Measurements from ENCODE around the gene ZNF747.

The ZNF747 gene

DNA sequence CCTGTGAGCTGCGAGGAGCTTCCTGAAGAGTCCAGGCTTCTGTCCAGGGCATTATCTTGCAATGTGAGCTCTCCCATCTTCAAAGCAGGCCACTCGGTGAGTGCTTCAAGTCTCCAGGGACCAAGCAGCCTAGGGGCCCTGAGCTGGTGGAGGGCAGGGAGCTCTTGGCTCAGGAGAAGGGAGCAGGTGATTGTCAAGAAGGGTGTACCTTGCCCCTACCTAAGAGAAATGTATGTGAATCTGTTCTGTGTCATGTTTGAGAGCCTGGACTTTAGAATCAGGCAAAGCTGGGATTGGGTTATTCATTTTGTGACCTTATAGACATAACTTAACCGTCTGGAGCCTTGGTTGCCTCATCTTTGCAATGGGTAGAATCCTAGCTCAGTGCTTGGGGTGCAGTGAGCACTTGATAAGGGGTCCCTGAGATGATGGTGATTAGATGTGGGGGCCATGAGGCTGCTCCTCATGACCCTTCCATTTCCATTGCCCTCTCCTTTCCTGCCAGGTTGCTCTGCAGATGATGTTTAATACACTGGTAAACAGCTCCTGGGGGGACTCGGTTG is 24.2 kb downstream of the ZNF747 start:
- no peak for DNase-seq

DNA sequence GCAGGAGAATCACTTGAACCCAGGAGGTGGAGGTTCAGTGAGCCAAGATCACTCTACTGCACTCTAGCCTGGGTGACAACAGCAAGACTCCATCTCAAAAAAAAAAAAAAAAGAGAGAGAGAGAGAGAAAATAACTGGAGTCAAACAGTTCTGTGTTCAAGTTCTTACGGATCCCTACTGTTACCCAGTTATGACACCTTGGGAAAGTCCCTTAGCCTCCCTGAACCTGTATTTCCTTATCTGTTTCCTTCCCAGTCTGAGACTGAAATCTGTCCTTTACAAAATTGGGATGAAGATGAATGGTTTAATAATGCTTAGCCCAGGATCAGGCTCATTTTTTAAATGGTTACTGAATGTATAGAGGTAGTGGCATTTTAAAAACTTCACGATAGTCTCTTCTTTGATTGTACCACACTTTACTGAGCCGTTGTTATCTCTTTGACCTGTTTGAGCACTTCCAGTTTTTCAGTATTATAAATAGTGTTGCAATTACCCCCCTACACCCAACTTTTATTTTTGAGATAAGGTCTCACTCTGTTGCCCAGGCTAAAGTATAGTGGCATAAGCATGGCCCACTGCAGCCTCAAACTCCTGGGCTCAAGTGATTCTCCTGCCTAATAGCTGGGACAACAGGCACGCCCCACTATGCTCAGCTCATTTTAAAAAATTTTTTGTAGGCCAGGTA is 25.4 kb downstream of the ZNF747 start:
- DNase-seq = no peak

DNA sequence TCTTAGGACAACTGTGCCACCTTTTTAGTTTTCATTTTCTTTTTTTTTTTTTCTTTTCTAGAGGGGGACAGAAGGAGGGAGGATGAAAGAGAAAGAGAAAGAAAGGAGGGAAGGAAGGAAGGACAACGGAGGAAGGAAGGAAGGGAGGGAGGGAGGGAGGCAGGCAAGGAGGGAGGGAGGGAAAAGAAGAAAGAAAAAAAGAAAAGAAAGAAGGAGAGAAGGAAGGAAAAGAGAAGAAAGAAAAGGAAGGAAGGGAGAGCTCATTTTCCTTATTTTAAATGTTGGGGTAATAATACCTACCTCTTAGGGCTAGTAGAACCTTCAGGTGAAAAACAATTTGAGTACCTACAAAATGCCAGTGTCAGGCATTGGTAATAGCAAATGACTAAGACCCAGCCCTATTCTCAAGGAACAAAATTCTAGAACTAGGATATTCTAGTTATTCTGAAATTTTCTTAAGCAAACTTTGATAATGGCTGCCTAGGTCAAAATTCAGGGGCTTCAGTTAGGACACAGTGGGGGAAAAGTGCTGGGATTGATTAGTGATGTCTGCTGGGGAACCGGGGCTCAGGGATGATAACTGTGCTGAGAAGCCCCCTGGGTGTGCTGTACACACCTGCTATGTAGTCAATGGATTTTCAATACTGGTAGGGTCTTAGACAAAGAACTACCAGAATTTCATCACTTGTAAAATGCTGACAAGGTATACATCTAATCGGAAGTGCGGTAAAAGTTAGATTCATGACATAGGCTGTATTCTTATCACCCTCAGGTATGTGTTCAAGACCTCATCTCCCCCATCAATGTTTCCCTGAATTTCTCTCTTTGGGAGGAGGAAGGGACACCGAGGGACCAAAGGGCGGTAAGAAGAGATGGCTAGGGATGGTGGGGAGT is 31.0 kb downstream of the ZNF747 start:
- DNase-seq = no peak

DNA sequence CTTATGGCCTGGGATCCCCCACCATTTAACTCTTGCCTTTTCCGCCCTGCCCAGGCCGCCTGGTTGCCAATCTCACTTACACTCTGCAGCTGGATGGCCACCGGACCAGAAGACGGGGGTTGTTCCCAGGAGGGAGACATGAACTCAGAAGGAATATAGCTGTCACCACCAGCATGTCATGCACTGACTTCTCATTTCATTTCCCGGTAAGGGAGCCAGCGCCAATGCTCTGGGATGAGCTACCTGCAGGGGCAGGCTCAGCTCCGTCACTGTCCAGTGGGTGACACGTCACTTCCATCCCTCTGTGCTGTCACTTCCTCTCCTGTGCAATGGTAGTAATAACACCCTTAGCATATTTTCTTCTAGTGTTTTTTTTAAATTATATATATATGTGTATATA is 35.4 kb downstream of the ZNF747 start:
- DNase-seq = no peak

DNA sequence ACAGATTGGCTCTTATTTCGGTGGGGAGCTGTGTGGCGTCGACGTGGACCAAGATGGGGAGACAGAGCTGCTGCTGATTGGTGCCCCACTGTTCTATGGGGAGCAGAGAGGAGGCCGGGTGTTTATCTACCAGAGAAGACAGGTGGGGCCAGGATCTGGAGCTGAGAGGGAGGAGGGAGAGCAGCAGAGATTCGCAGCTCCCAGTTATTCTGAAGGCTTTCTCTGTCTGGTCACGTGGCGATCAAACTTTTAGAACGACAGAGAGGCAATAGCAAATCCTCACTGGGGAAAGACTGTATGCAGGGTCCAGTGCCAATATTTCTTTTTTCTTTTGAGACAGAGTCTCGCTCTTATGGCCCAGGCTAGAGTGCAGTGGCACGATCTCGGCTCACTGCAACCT is 39.9 kb downstream of the ZNF747 start:
- DNase-seq = no peak

DNA sequence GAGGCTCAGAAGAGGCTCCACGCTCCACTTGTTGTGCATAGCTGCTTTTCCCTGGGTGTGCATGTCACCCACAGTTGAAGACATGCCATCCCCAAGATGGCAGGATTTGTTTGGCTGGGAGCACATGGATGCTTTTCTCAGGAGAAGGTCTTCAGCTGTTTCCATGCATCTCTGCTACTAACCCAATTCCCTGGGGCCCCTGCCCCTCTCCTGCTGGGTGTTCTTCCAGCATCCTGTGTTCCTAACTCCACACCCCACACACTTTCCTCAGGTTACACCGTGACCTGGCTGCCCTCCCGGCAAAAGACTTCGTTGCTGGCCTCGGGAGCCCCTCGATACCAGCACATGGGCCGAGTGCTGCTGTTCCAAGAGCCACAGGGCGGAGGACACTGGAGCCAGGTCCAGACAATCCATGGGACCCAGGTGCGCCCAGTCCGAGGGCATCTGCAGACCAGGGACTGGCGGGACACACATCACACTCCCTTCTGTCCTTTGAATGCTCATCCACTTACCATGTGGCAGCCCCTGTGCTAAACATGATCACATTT is 40.6 kb downstream of the ZNF747 start:
- DNase-seq = no peak

DNA sequence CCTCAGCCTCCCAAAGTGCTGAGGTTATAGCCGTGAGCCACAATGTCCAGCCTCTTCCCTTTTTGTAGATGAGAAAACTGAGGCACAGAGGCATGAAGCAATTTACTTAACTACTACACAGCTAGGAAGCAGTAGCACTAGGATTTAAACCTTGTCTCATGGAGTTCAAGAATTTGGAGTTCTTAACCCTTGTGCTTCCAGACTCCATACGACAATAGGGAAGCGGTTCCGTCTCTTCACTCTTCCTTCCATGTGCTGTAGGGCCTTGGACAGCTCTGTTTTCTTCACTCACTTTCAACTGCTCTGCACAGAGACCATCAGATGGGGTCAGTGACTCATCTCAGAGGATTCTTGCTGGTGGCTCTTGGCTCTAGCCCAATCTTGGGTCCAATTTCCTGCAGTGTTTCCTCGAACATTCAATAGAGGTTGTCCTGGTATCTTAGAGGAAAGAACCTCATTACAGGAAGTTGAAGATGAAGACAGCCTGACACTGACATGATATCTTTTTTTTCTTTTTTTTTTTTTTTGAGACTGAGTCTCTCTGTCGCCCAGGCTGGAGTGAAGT is 42.8 kb downstream of the ZNF747 start:
- no peak for DNase-seq

DNA sequence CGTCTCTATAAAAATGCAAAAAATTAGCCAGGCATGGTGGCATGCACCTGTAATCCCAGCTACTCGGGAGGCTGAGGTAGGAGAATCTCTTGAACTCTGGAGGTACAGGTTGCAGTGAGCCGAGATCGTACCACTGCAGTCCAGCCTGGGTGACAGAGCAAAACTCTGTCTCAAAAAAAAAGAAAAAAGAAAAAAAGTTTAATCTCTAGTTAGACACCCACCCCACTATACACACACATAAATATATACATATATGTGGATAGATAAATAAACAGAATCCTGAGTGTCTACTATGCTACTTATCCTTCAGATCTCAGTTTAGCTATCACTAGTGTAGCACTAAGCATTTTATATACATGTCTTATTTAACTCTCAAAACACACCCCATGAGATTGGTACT is 43.4 kb downstream of the ZNF747 start:
- no peak for DNase-seq

DNA sequence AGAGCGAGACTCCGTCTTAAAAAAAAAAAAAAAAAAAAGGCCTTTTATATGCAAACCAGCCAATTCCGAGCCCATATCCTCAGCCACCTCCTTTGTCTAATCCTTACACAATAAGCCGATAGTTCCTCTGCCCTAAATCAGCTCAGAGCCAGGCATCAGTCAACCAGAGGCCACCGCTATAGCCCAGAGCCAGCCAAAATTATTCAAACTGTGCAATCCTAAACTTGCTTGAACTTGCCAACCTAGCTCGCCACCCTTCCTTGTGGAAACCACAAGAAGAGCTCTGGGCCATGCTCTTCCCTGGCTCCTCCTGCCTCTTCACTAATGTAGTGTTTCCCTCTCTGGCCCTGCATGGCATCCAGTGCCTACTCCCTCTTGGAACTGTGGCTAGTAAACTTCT is 44.4 kb downstream of the ZNF747 start:
- no peak for DNase-seq

DNA sequence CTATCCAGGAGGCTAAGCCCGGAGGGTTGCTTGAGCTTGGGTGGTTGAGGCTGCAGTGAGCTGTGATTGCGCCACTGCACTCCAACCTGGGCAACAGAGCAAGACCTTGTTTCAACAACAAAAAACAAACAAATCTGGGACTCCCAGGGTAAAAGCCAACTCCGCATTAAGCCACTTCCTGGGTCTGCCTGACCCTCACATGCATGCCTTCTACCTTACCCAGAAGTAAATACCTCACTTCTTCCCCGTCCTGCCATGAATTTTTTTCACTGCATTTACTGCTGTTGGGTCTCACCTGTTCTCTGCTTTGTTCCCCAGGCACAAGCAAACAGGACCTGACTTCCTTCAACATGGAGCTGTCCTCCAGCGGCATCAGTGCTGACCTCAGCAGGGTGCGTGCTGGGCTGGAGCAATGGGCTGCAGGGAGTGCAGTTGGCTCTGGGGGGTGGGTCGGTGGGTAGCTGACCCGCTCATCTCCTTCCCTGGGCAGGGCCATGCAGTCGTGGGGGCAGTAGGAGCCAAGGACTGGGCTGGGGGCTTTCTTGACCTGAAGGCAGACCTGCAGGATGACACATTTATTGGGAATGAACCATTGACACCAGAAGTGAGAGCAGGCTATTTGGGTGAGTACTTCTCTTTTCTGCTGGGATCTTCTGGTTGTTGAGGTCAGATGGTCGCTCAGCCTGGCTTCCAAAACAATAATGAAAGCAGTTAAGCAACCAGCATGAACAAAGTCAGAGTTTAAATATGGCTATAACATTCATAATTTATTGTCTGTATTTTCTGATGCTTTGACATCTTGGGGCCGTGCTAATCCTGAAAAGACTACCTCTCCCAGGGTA is 45.7 kb downstream of the ZNF747 start:
- peak; percentile 53 for DNase-seq

DNA sequence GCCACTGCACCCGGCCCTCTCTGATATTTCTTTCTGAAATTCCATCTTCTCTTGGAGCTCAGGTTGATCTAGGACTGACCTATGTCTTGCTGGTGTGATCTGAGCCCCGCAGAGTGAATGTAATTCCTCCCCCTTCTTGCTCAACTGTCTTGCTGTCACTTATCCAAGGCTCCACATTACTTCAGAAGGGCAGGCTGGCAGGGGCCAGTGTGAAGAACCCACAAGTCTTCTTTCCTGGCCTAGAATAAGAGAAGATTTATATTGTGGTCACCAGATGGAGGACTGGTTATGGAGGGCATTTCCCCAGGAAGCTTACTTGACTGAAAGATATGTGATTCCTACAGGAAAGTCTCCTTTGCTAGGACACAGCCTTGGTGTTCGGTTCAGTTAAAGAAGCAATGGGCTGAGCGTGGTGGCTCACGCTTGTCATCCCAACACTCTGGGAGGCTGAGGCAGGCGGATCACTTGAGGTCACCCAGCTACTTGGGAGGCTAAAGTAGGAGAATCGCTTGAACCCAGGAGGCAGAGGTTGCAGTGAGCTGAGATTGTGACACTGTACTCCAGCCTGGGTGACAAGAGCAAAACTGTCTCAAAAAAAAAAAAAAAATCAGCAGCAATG is 48.7 kb downstream of the ZNF747 start:
- no peak for DNase-seq

DNA sequence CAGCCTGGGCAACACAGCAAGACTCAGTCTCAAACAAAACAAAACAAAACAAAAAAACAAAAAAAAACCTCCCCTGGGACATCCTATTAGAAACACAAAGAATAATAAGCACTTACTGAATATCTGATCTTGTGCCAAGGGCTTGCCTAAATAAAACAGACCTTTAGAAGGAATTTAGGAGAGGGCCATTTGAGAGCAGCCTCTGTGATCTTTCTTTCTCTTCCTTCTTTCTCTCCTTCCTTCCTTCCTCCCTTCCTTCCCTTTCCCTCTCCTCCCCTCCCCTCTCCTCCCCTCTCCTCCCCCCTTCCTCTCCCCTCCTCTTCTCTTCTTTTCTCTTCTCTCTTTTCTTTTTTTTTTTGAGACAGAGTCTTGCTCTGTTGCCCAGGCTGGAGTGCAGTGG is 49.8 kb downstream of the ZNF747 start:
- no peak for DNase-seq

DNA sequence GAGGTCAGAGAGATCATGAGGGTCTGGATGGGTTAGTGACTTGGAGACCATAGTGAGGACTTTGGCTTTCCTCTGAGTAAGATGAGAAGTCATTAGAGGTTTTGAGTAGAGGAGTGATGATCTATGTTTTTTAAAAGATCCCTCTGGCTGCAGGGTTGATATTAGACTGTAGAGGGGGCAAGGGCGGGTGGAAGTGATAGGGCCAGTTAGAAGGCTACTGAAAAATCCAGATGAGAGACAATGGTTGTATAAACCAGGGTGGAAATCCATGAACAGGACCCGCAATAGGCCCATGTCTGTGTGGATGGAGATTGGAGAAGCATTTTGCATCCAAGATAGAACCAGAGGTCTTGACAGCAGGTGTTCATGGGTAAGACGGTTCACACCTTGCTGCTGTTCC is 52.3 kb downstream of the ZNF747 start:
- no peak for DNase-seq

DNA sequence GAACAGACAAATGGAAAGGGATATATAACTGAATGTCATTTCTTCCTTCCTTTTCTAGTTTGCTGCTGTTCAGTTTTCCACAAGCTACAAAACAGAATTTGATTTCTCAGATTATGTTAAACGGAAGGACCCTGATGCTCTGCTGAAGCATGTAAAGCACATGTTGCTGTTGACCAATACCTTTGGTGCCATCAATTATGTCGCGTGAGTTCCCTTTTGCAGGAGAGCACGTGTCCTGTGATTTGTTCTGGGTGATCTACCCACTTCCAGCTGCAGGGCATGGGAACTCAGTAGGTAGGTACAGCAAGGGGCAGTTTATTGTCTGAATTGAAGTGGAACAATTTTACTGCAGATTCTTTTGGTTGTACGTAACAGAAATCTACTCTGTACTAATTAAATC is 53.3 kb downstream of the ZNF747 start:
- DNase-seq = no peak

Measured in DMS153 (cell line).